Left colon (tissue), 2 donors: ENCODE results near the gene YJU2. TPM values are rescaled to one million over a fixed set of nuclear protein-coding genes. Genes with fewer than 3 reads are reported as not detected.

Source experiments
- ATAC-seq: fragments of 200-7000 bp; cut with Tn5 transposase; one replicate; pipeline ENCODE4 v1.9.1; 2020; ENCODE audit warnings: mild to moderate bottlenecking, moderate library complexity
- DNase-seq, 2 donors: peaks; one replicate each; pipeline ENCODE4 v3.0.0-alpha.2; 2020
- intact Hi-C, 2 donors: fragments of 100-400 bp; cut with DNase I in 1 of 2; cut with micrococcal nuclease in 1 of 2; formaldehyde crosslinking; loops; one replicate each; pipeline versions ENCODE4 v1.11.2 to v1.14.0; 2022; cut with DNase I, micrococcal nuclease
- total RNA-seq, 2 donors: library from RNA; stranded (reverse); fragmentation: NEBNext Ultra II Directional; extraction: Animal tissue kit (Norgen Biotek cat#: 25700); gene quantifications; one replicate each; pipeline ENCODE4 v1.2.1, GENCODE V29; 2021
- donor health status: DM: no; HTN: no; CAD: no.
- donor health status: DM: yes; HTN: yes; CAD: no.

The YJU2 gene
- total RNA-seq, 2 donors from 2014 or later, result 17.8 to 18.1 TPM

GRCh38 chr19:4310247-4311121 is 63.6 kb downstream of the YJU2 start:
- intact Hi-C loops, result no loop called here
- DNase-seq, result peak in 1 of 2 donors; percentile 43
- ATAC-seq, result peak; percentile 70

GRCh38 chr19:4313847-4314490 is 67.1 kb downstream of the YJU2 start:
- intact Hi-C loops, result no loop called here
- DNase-seq (no peak), ATAC-seq (peak; percentile 35)

GRCh38 chr19:4316956-4317355 is 70.1 kb downstream of the YJU2 start:
- intact Hi-C loops, result no loop called here
- no peak for ATAC-seq
- DNase-seq, result no peak

- intact Hi-C loops, result no loop called here
- ATAC-seq (no peak), DNase-seq (no peak)
Observed at GRCh38 chr19:4318460-4318859, 71.6 kb downstream of the YJU2 start.

Other genes starting within 250 kb of the YJU2 start
- 10 to 100 TPM; 25.1 to 27.7 TPM for gene PIAS4, start 239.3 kb upstream of the YJU2 start, total RNA-seq
- gene ZBTB7A, start 180.2 kb upstream of the YJU2 start, total RNA-seq, result 100 to 1,000 TPM; 110 to 124 TPM
- 100 to 1,000 TPM; 208 to 229 TPM for gene MAP2K2, start 123.0 kb upstream of the YJU2 start, total RNA-seq
- gene CREB3L3, start 93.4 kb upstream of the YJU2 start, total RNA-seq, result 1 to 10 TPM; 6.7 to 7.0 TPM
- 100 to 1,000 TPM in 1 of 2 donors, 10 to 100 TPM in 1; 96.1 to 149 TPM for gene SIRT6, start 64.5 kb upstream of the YJU2 start, total RNA-seq
- 1 to 10 TPM; 1.0 to 1.1 TPM for gene ANKRD24, start 64.4 kb upstream of the YJU2 start, total RNA-seq
- 1 to 10 TPM in 1 of 2 donors, under 1 TPM in 1; 0.40 to 2.6 TPM for gene EBI3, start 17.6 kb upstream of the YJU2 start, total RNA-seq
- gene SHD, start 32.2 kb downstream of the YJU2 start, total RNA-seq, result 10 to 100 TPM; 23.6 to 25.0 TPM
- 1 to 10 TPM in 1 of 2 donors, under 1 TPM in 1; 0.85 to 2.1 TPM for gene TMIGD2, start 55.3 kb downstream of the YJU2 start, total RNA-seq
- gene FSD1, start 57.5 kb downstream of the YJU2 start, total RNA-seq, result 1 to 10 TPM in 1 of 2 donors, under 1 TPM in 1; 0.95 to 1.1 TPM
- 100 to 1,000 TPM; 222 to 249 TPM for gene STAP2, start 91.7 kb downstream of the YJU2 start, total RNA-seq
- 10 to 100 TPM; 77.3 to 84.6 TPM for gene MPND, start 96.5 kb downstream of the YJU2 start, total RNA-seq
- gene SH3GL1, start 153.5 kb downstream of the YJU2 start, total RNA-seq, result 10 to 100 TPM; 42.3 to 44.4 TPM
- gene CHAF1A, start 155.6 kb downstream of the YJU2 start, total RNA-seq, result 10 to 100 TPM in 1 of 2 donors, 1 to 10 TPM in 1; 10.0 to 15.5 TPM
- gene UBXN6, start 210.7 kb downstream of the YJU2 start, total RNA-seq, result 100 to 1,000 TPM in 1 of 2 donors, 10 to 100 TPM in 1; 90.4 to 104 TPM
- gene HDGFL2, start 225.2 kb downstream of the YJU2 start, total RNA-seq, result 10 to 100 TPM; 29.9 to 39.3 TPM